Panc1 (cell line): Measurements from ENCODE around the gene MSN. TPM values are rescaled to one million over a fixed set of nuclear protein-coding genes. Genes with fewer than 3 reads are reported as not detected.

Experiments
- ATAC-seq: fragments of 200-7000 bp; cut with Tn5 transposase; 2 replicates; pipeline ENCODE4 v1.9.1; 2020; ENCODE audit warnings: mild to moderate bottlenecking, moderate library complexity
- BruUV-seq: library from RNA; stranded (reverse); fragments of 400-500 nt; replicated peaks from 2 replicates; lab custom pipeline; 2021; lab: Mats Ljungman, UMichigan
- CTCF ChIA-PET: fragments of 300-600 bp; sonication (Branson Sonifier 250); formaldehyde crosslinking; loops from one replicate; lab custom pipeline; 2022; ENCODE audit warnings: antibody characterized with exemption; lab: Charles Lee
- POLR2A ChIA-PET: fragments of 300-600 bp; sonication (Branson Sonifier 250); formaldehyde crosslinking; loops from one replicate; lab custom pipeline; 2022; ENCODE audit warnings: antibody characterized with exemption; lab: Charles Lee
- DNase-seq: peaks from one replicate; pipeline ENCODE4 v3.0.0-alpha.2; 2010; ENCODE audit warnings: low read depth, low spot score
- H3K27ac ChIP-seq: 2 replicates; pipeline ENCODE4 v1.5.1; 2011; ENCODE audit warnings: mild to moderate bottlenecking, low read length, inconsistent platforms
- H3K27me3 ChIP-seq: fragments of 200-500 bp; sonication (Bioruptor generic); 2 replicates; pipeline ENCODE4 v1.6.0; 2014; ENCODE audit warnings: low read length, inconsistent platforms; ENCODE audit not compliant: control insufficient read depth, insufficient read depth
- H3K36me3 ChIP-seq: fragments of 200-500 bp; sonication (Bioruptor generic); 2 replicates; pipeline ENCODE4 v1.5.1; 2014; ENCODE audit warnings: inconsistent platforms, mild to moderate bottlenecking, low read length, moderate library complexity; ENCODE audit not compliant: control insufficient read depth, insufficient read depth
- H3K4me1 ChIP-seq: 2 replicates; pipeline ENCODE4 v1.5.1; 2011; ENCODE audit warnings: inconsistent platforms, mild to moderate bottlenecking, low read length, moderate library complexity; ENCODE audit not compliant: control insufficient read depth, insufficient read depth
- H3K4me3 ChIP-seq, 2 experiments: 2 replicates each; pipeline ENCODE4 v1.5.1; 2011 to 2012; ENCODE audit warnings: low read depth in 2 of 2, low read length in 2 of 2, mild to moderate bottlenecking in 2 of 2, inconsistent platforms in 1 of 2, moderate library complexity in 1 of 2
- H3K9me3 ChIP-seq: fragments of 200-500 bp; sonication (Bioruptor generic); 2 replicates; pipeline ENCODE4 v1.5.1; 2014; ENCODE audit warnings: low read depth, mild to moderate bottlenecking, inconsistent platforms, low read length, moderate library complexity; ENCODE audit not compliant: control insufficient read depth, insufficient read depth
- POLR2AphosphoS5 ChIP-seq: IDR thresholded peaks from 2 replicates; pipeline ENCODE4 v1.6.1; 2012; ENCODE audit warnings: mild to moderate bottlenecking, low read depth, low read length, moderate library complexity
- SIN3A ChIP-seq: IDR thresholded peaks from 2 replicates; pipeline ENCODE4 v1.6.1; 2012; ENCODE audit warnings: low read depth, mild to moderate bottlenecking, low read length, moderate library complexity, borderline replicate concordance; ENCODE audit not compliant: insufficient read depth
- TCF7L2 ChIP-seq: IDR thresholded peaks from 2 replicates; pipeline ENCODE4 v1.6.1; 2011; ENCODE audit warnings: mild to moderate bottlenecking, low read depth, low read length, inconsistent platforms
- in situ Hi-C: cut with HindIII; loops from 2 replicates; pipeline ENCODE4 v1.10.0; 2016; ENCODE audit warnings: low sequenced_read_pairs, low pct_unique_long_range_greater_than_20kb
- intact Hi-C: fragments of 100-400 bp; cut with micrococcal nuclease; formaldehyde crosslinking; loops from one replicate; pipeline ENCODE4 v1.10.0; 2022; ENCODE audit not compliant: unreplicated experiment
- total RNA-seq: library from RNA; stranded (reverse); gene quantifications from one replicate; pipeline ENCODE4 v1.2.1, GENCODE V29; 2021; ENCODE audit not compliant: unreplicated experiment
- TF ChIP-seq, protein P1 (sequence below): fragments of 450-650 bp; IDR thresholded peaks from 2 replicates; pipeline ENCODE4 v1.5.1; 2017; ENCODE audit warnings: mild to moderate bottlenecking
- TF ChIP-seq, protein P2 (sequence below), 2 experiments: IDR thresholded peaks; 2 replicates each; pipeline ENCODE4 v1.6.1; 2011 to 2012; ENCODE audit warnings: low read depth in 2 of 2, control low read depth in 1 of 2, low read length in 1 of 2, mild to moderate bottlenecking in 1 of 2, moderate library complexity in 1 of 2; ENCODE audit not compliant: insufficient read depth in 1 of 2

Gene MSN
- total RNA-seq, 1 experiment from 2014 or later = 185 TPM

DNA sequence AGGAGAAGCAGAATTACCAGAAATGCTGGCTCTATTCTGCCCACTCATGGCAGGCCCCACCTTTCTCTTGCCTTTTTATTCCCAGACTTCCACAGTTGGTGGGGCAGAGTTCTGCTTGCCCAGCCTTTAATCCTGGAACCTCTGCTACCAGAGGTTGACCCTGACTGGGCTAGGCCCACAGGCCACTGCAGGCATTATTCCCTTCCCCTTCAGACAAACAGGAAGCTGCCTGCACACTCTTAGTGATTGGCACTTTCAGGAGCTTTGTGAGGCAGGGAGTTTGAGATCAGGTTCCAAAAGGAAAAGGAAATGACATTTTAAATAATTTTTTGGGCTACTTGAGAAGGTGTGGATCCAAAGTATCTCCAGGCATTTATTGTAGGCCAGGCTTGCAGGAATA lies 18.8 kb downstream of the MSN start:
- Histone ChIP-seq H3K9me3 (no peaks in the 10 kb centered on the region), H3K4me3 (no peak overlapping the region), H3K4me1 (no peaks in the 10 kb centered on the region), H3K27ac (no peak overlapping the region), H3K36me3 (no peaks in the 10 kb centered on the region; the same call in 1 of the 2 replicates), H3K27me3 (no peaks in the 10 kb centered on the region)
- DNase-seq (no peak), ATAC-seq (no peak)
- CTCF ChIA-PET = no interaction called here
- BruUV-seq = no TSS peak
- TF ChIP-seq POLR2AphosphoS5 (no peak), TCF7L2 (no peak)
- in situ Hi-C loops (no loop called here), intact Hi-C loops (no loop called here)
- POLR2A ChIA-PET = no interaction called here

DNA sequence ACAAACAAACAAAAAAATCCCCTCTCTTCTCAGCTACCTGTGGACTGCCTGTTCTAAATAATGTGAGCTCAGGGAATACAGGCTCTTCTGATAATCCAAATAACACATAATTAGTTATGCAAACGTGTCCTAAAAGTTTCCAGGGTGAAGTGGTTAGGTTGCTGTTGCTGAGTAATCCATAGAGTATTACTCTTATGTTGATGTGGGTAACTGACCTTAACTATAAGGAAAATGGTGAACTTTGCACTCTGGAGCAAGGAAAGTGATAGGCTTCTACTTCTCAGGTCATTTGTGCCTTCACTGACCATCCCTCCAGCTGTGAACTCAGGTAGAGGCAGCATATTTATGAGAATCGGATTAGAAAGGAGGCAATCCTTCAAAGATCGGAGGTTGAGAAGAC lies 19.9 kb downstream of the MSN start:
- TF ChIP-seq, protein P1, sequence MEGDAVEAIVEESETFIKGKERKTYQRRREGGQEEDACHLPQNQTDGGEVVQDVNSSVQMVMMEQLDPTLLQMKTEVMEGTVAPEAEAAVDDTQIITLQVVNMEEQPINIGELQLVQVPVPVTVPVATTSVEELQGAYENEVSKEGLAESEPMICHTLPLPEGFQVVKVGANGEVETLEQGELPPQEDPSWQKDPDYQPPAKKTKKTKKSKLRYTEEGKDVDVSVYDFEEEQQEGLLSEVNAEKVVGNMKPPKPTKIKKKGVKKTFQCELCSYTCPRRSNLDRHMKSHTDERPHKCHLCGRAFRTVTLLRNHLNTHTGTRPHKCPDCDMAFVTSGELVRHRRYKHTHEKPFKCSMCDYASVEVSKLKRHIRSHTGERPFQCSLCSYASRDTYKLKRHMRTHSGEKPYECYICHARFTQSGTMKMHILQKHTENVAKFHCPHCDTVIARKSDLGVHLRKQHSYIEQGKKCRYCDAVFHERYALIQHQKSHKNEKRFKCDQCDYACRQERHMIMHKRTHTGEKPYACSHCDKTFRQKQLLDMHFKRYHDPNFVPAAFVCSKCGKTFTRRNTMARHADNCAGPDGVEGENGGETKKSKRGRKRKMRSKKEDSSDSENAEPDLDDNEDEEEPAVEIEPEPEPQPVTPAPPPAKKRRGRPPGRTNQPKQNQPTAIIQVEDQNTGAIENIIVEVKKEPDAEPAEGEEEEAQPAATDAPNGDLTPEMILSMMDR = no peak
- TF ChIP-seq TCF7L2 = no peak
- TF ChIP-seq, protein P2, sequence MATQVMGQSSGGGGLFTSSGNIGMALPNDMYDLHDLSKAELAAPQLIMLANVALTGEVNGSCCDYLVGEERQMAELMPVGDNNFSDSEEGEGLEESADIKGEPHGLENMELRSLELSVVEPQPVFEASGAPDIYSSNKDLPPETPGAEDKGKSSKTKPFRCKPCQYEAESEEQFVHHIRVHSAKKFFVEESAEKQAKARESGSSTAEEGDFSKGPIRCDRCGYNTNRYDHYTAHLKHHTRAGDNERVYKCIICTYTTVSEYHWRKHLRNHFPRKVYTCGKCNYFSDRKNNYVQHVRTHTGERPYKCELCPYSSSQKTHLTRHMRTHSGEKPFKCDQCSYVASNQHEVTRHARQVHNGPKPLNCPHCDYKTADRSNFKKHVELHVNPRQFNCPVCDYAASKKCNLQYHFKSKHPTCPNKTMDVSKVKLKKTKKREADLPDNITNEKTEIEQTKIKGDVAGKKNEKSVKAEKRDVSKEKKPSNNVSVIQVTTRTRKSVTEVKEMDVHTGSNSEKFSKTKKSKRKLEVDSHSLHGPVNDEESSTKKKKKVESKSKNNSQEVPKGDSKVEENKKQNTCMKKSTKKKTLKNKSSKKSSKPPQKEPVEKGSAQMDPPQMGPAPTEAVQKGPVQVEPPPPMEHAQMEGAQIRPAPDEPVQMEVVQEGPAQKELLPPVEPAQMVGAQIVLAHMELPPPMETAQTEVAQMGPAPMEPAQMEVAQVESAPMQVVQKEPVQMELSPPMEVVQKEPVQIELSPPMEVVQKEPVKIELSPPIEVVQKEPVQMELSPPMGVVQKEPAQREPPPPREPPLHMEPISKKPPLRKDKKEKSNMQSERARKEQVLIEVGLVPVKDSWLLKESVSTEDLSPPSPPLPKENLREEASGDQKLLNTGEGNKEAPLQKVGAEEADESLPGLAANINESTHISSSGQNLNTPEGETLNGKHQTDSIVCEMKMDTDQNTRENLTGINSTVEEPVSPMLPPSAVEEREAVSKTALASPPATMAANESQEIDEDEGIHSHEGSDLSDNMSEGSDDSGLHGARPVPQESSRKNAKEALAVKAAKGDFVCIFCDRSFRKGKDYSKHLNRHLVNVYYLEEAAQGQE (IDR thresholded peaks at IDR 0.05; ENCODE audit: insufficient read depth in 1 of 2, low read depth in 2 of 2, low read length in 1 of 2) = no peak
- TF ChIP-seq POLR2AphosphoS5 = no peak
- no peak for TF ChIP-seq SIN3A
- intact Hi-C loops = no loop called here
- Histone ChIP-seq H3K4me3 (no peak overlapping the region), H3K36me3 (no peaks in the 10 kb centered on the region; the same call in 1 of the 2 replicates), H3K27me3 (no peaks in the 10 kb centered on the region), H3K27ac (no peak overlapping the region), H3K9me3 (no peaks in the 10 kb centered on the region), H3K4me1 (no peaks in the 10 kb centered on the region)
- DNase-seq (no peak), ATAC-seq (no peak)
- ChIA-PET POLR2A (no interaction called here), CTCF (no interaction called here)
- no TSS peak for BruUV-seq
- in situ Hi-C loops = no loop called here

DNA sequence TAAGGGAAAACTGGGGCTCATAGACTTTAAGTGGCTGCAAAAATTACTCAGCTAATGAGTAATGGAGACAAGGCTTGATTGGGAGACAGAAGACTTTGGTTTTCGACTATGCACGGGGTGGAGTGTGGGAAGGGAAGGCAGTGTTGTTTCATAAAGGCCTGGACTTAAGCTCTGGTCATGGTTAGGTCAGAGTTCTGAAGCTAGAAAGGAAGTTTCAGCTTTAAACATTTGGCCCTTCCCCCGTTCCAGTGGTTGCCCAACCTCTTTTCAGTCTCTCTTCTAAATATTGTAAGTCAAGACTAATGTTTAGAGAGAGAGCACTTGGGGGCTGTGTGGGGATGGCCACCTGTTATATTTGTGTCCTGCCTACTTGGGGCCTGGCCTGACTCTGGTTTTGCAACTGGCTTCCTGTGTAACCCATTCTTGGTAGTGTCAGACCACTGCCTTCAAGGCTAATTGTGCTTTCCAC lies 21.0 kb downstream of the MSN start:
- Histone ChIP-seq H3K36me3 (no peaks in the 10 kb centered on the region), H3K4me1 (no peaks in the 10 kb centered on the region), H3K27me3 (no peaks in the 10 kb centered on the region), H3K9me3 (no peaks in the 10 kb centered on the region), H3K27ac (no peak overlapping the region), H3K4me3 (no peak overlapping the region)
- ATAC-seq (no peak), DNase-seq (no peak)
- in situ Hi-C loops = no loop called here
- TF ChIP-seq, protein P1 = no peak
- TF ChIP-seq POLR2AphosphoS5 (no peak), SIN3A (no peak), TCF7L2 (no peak)
- TF ChIP-seq, protein P2 (IDR thresholded peaks at IDR 0.05; ENCODE audit: insufficient read depth in 1 of 2, low read depth in 2 of 2, low read length in 1 of 2) = no peak
- CTCF ChIA-PET = no interaction called here
- no TSS peak for BruUV-seq
- POLR2A ChIA-PET = no interaction called here
- intact Hi-C loops = no loop called here
